Liver (tissue), 9 donors: Measurements from ENCODE around the gene SLC12A9. TPM values are rescaled to one million over a fixed set of nuclear protein-coding genes. Genes with fewer than 3 reads are reported as not detected.
A peak's percentile ranks its signal among the peaks of the same experiment; 100 is the strongest.
"Not testable (repeated sequence)": the region's sequence is repeated elsewhere in the genome, so short reads cannot be mapped to it uniquely, and the experiment has no call there.

Source experiments
- DNase-seq: peaks from one replicate; pipeline ENCODE4 v3.0.0-alpha.2; 2017; ENCODE audit warnings: low spot score
- H3K27ac ChIP-seq, 2 donors: one replicate each; pipeline ENCODE4 v1.7.0; 2013; ENCODE audit warnings: inconsistent platforms in 2 of 2, low read length in 2 of 2, control low read depth in 1 of 2, low read depth in 1 of 2, mild to moderate bottlenecking in 1 of 2
- H3K27me3 ChIP-seq, 4 donors: one replicate each; pipeline versions ENCODE4 v1.6.1 to v1.7.0; 2013; ENCODE audit warnings: low read length in 3 of 4, inconsistent platforms in 1 of 4, mild to moderate bottlenecking in 1 of 4, moderate library complexity in 1 of 4; ENCODE audit not compliant: control insufficient read depth in 4 of 4, insufficient read depth in 4 of 4
- H3K36me3 ChIP-seq, 4 donors: one replicate each; pipeline versions ENCODE4 v1.6.1 to v1.7.0; 2013; ENCODE audit warnings: low read length in 3 of 4, mild to moderate bottlenecking in 3 of 4, low read depth in 1 of 4, moderate library complexity in 1 of 4; ENCODE audit not compliant: control insufficient read depth in 4 of 4, insufficient read depth in 3 of 4
- H3K4me1 ChIP-seq, 4 donors: one replicate each; pipeline versions ENCODE4 v1.6.1 to v1.7.0; 2013; ENCODE audit warnings: low read length in 3 of 4, mild to moderate bottlenecking in 3 of 4, moderate library complexity in 1 of 4; ENCODE audit not compliant: control insufficient read depth in 4 of 4, insufficient read depth in 4 of 4
- H3K4me3 ChIP-seq, 3 donors: one replicate each; pipeline versions ENCODE4 v1.6.1 to v1.7.0; 2013; ENCODE audit warnings: low read length in 3 of 3, control low read depth in 1 of 3, low read depth in 1 of 3, mild to moderate bottlenecking in 1 of 3
- H3K9ac ChIP-seq, 2 donors: one replicate each; pipeline ENCODE4 v1.7.0; 2013; ENCODE audit warnings: low read length in 2 of 2, mild to moderate bottlenecking in 2 of 2, moderate library complexity in 2 of 2, control low read depth in 1 of 2, low read depth in 1 of 2
- H3K9me3 ChIP-seq, 4 donors: one replicate each; pipeline versions ENCODE4 v1.6.1 to v1.7.0; 2013; ENCODE audit warnings: low read length in 3 of 4; ENCODE audit not compliant: control insufficient read depth in 4 of 4
- CTCF ChIP-seq: fragments of 150-350 bp; IDR thresholded peaks from 2 replicates; pipeline ENCODE4 v1.5.1; 2017; ENCODE audit warnings: improper control_type of control experiment, low read depth, low read length; ENCODE audit not compliant: missing input control
- EGR1 ChIP-seq, 2 donors: IDR thresholded peaks; 2 replicates each; pipeline ENCODE4 v1.6.1; 2016 to 2018; ENCODE audit warnings: antibody characterized with exemption in 2 of 2, low read depth in 2 of 2
- FOXA1 ChIP-seq: IDR thresholded peaks from 2 replicates; pipeline ENCODE4 v1.6.1; 2016; ENCODE audit warnings: antibody characterized with exemption
- FOXA2 ChIP-seq: IDR thresholded peaks from 2 replicates; pipeline ENCODE4 v1.6.1; 2016; ENCODE audit warnings: antibody characterized with exemption
- GABPA ChIP-seq, 2 donors: IDR thresholded peaks in 1 of 2; conservative IDR thresholded peaks in 1 of 2; 2 replicates each; pipeline ENCODE4 v1.6.1; 2016; ENCODE audit warnings: antibody characterized with exemption in 2 of 2, mild to moderate bottlenecking in 1 of 2, moderate library complexity in 1 of 2
- HNF4A ChIP-seq, 2 donors: conservative IDR thresholded peaks; 2 replicates each; pipeline ENCODE4 v1.6.1; 2016; ENCODE audit warnings: antibody characterized with exemption in 2 of 2, mild to moderate bottlenecking in 2 of 2
- HNF4G ChIP-seq: IDR thresholded peaks from 2 replicates; pipeline ENCODE4 v1.6.1; 2016; ENCODE audit warnings: antibody characterized with exemption
- JUND ChIP-seq, 2 donors: IDR thresholded peaks; 2 replicates each; pipeline ENCODE4 v1.6.1; 2016; ENCODE audit warnings: antibody characterized with exemption in 2 of 2
- MAX ChIP-seq: IDR thresholded peaks from 2 replicates; pipeline ENCODE4 v1.6.1; 2016; ENCODE audit warnings: antibody characterized with exemption
- NR2F2 ChIP-seq: IDR thresholded peaks from 2 replicates; pipeline ENCODE4 v1.6.1; 2016; ENCODE audit warnings: antibody characterized with exemption
- RAD21 ChIP-seq, 2 donors: IDR thresholded peaks; 2 replicates each; pipeline ENCODE4 v1.6.1; 2016; ENCODE audit warnings: antibody characterized with exemption in 2 of 2, mild to moderate bottlenecking in 2 of 2
- REST ChIP-seq: IDR thresholded peaks from 2 replicates; pipeline ENCODE4 v1.6.1; 2016; ENCODE audit warnings: antibody characterized with exemption, mild to moderate bottlenecking
- RXRA ChIP-seq, 2 donors: IDR thresholded peaks; 2 replicates each; pipeline ENCODE4 v1.6.1; 2017 to 2018; ENCODE audit warnings: antibody characterized with exemption in 2 of 2, mild to moderate bottlenecking in 1 of 2
- SP1 ChIP-seq: IDR thresholded peaks from 2 replicates; pipeline ENCODE4 v1.6.1; 2018; ENCODE audit warnings: antibody characterized with exemption, mild to moderate bottlenecking
- YY1 ChIP-seq: IDR thresholded peaks from 2 replicates; pipeline ENCODE4 v1.6.1; 2016; ENCODE audit warnings: antibody characterized with exemption, mild to moderate bottlenecking
- ZBTB33 ChIP-seq: IDR thresholded peaks from 2 replicates; pipeline ENCODE4 v1.6.1; 2016; ENCODE audit warnings: antibody characterized with exemption
- WGBS: extraction: QIAGEN DNeasy Blood & Tissue Kit; methylation state at CpG from one replicate; pipeline ENCODE4 v1.1.7; 2013; 5-methylcytosine and 5-hydroxymethylcytosine counted together
- polyA plus RNA-seq, 2 donors: library from polyadenylated mRNA; stranded (reverse) in 1 of 2; unstranded in 1 of 2; fragments of 200-250 nt in 1 of 2; fragments of >200 nt in 1 of 2; fragmentation: Nextera tagmentation in 1 of 2; extraction: Ambion mirVana in 1 of 2; gene quantifications; one replicate each; pipeline versions ENCODE4 v1.2.1 to v1.2.3, GENCODE V29; 2013 to 2015
- total RNA-seq, 2 donors: library from RNA; depleted of rRNA; stranded (reverse); fragments of >200 nt; gene quantifications; one replicate each; pipeline ENCODE4 v1.2.3, GENCODE V29; 2014
- donor health status: healthy.
- donor health status: healthy.
- donor health status: healthy.
- donor health status: healthy.
- donor health status: healthy.

The SLC12A9 gene
- total and polyA plus RNA-seq, 4 donors = 1.8 to 17.2 (median 9.4) TPM

GRCh38 chr7:100816515-100816914, 36.0 kb upstream of the SLC12A9 start:
- peak overlapping the region; percentile 35 to 66 for H3K27ac ChIP-seq
- WGBS = 45% methylated on average over 16 of the region's 16 CpGs
- DNase-seq = not testable (repeated sequence)

GRCh38 chr7:100817097-100817496, 35.4 kb upstream of the SLC12A9 start:
- Histone ChIP-seq H3K4me3 (no peak overlapping the region), H3K9ac (no peak overlapping the region), H3K36me3 (peaks cover 5 to 59% (median 30%) of the 10 kb centered on the region in 4 donors), H3K9me3 (no peaks in the 10 kb centered on the region), H3K27me3 (no peaks in the 10 kb centered on the region), H3K4me1 (peaks cover 4 to 12% (median 5%) of the 10 kb centered on the region in 4 donors), H3K27ac (peak overlapping the region in 1 of 2 donors; percentile 66)
- WGBS = 94% methylated on average over 19 of the region's 19 CpGs
- DNase-seq = no peak
- TF ChIP-seq FOXA2 = no peak
- TF ChIP-seq HNF4G = no peak
- no peak for TF ChIP-seq FOXA1
- TF ChIP-seq REST = no peak
- no peak for TF ChIP-seq RAD21 (IDR thresholded peaks at IDR 0.05)
- no peak for TF ChIP-seq HNF4A (conservative IDR thresholded peaks at IDR 0.05)
- TF ChIP-seq EGR1 (IDR thresholded peaks at IDR 0.05; ENCODE audit: low read depth in 2 of 2) = no peak
- no peak for TF ChIP-seq CTCF

More at GRCh38 chr7:100816515-100816914, 36.0 kb upstream of the SLC12A9 start:
- H3K9me3 ChIP-seq, H3K4me3 ChIP-seq, H3K27me3 ChIP-seq, H3K9ac ChIP-seq: not testable (repeated sequence)
- Histone ChIP-seq H3K4me1 (peaks cover 4 to 12% (median 5%) of the 10 kb centered on the region in 4 donors), H3K36me3 (peaks cover 3 to 57% (median 27%) of the 10 kb centered on the region in 4 donors)
- TF ChIP-seq RXRA (IDR thresholded peaks at IDR 0.05) (peak; percentile 85 to 88), GABPA (IDR thresholded peaks at IDR 0.05 in 1 of 2, conservative IDR thresholded peaks at IDR 0.05 in 1 of 2) (peak in 1 of 2 donors; percentile 56), NR2F2 (peak; percentile 35), MAX (peak; percentile 78), HNF4A (conservative IDR thresholded peaks at IDR 0.05) (peak; percentile 94 to 96), HNF4G (peak; percentile 93), JUND (IDR thresholded peaks at IDR 0.05) (peak; percentile 53 to 56), SP1 (peak; percentile 75), YY1 (peak; percentile 49), REST (peak; percentile 23), FOXA2 (peak; percentile 31), ZBTB33 (peak; percentile 67), RAD21 (IDR thresholded peaks at IDR 0.05) (peak in 1 of 2 donors; percentile 43)
